Liver (tissue), 9 donors: Measurements from ENCODE around the gene ARHGAP23. TPM values are rescaled to one million over a fixed set of nuclear protein-coding genes. Genes with fewer than 3 reads are reported as not detected.

ENCODE experiments used
- DNase-seq: peaks from one replicate; pipeline ENCODE4 v3.0.0-alpha.2; 2017; ENCODE audit warnings: low spot score
- H3K27ac ChIP-seq, 2 donors: one replicate each; pipeline ENCODE4 v1.7.0; 2013; ENCODE audit warnings: inconsistent platforms in 2 of 2, low read length in 2 of 2, control low read depth in 1 of 2, low read depth in 1 of 2, mild to moderate bottlenecking in 1 of 2
- H3K27me3 ChIP-seq, 4 donors: one replicate each; pipeline versions ENCODE4 v1.6.1 to v1.7.0; 2013; ENCODE audit warnings: low read length in 3 of 4, inconsistent platforms in 1 of 4, mild to moderate bottlenecking in 1 of 4, moderate library complexity in 1 of 4; ENCODE audit not compliant: control insufficient read depth in 4 of 4, insufficient read depth in 4 of 4
- H3K36me3 ChIP-seq, 4 donors: one replicate each; pipeline versions ENCODE4 v1.6.1 to v1.7.0; 2013; ENCODE audit warnings: low read length in 3 of 4, mild to moderate bottlenecking in 3 of 4, low read depth in 1 of 4, moderate library complexity in 1 of 4; ENCODE audit not compliant: control insufficient read depth in 4 of 4, insufficient read depth in 3 of 4
- H3K4me1 ChIP-seq, 4 donors: one replicate each; pipeline versions ENCODE4 v1.6.1 to v1.7.0; 2013; ENCODE audit warnings: low read length in 3 of 4, mild to moderate bottlenecking in 3 of 4, moderate library complexity in 1 of 4; ENCODE audit not compliant: control insufficient read depth in 4 of 4, insufficient read depth in 4 of 4
- H3K4me3 ChIP-seq, 3 donors: one replicate each; pipeline versions ENCODE4 v1.6.1 to v1.7.0; 2013; ENCODE audit warnings: low read length in 3 of 3, control low read depth in 1 of 3, low read depth in 1 of 3, mild to moderate bottlenecking in 1 of 3
- H3K9ac ChIP-seq, 2 donors: one replicate each; pipeline ENCODE4 v1.7.0; 2013; ENCODE audit warnings: low read length in 2 of 2, mild to moderate bottlenecking in 2 of 2, moderate library complexity in 2 of 2, control low read depth in 1 of 2, low read depth in 1 of 2
- H3K9me3 ChIP-seq, 4 donors: one replicate each; pipeline versions ENCODE4 v1.6.1 to v1.7.0; 2013; ENCODE audit warnings: low read length in 3 of 4; ENCODE audit not compliant: control insufficient read depth in 4 of 4
- CTCF ChIP-seq: fragments of 150-350 bp; IDR thresholded peaks from 2 replicates; pipeline ENCODE4 v1.5.1; 2017; ENCODE audit warnings: improper control_type of control experiment, low read depth, low read length; ENCODE audit not compliant: missing input control
- FOXA1 ChIP-seq: IDR thresholded peaks from 2 replicates; pipeline ENCODE4 v1.6.1; 2016; ENCODE audit warnings: antibody characterized with exemption
- FOXA2 ChIP-seq: IDR thresholded peaks from 2 replicates; pipeline ENCODE4 v1.6.1; 2016; ENCODE audit warnings: antibody characterized with exemption
- GABPA ChIP-seq, 2 donors: IDR thresholded peaks in 1 of 2; conservative IDR thresholded peaks in 1 of 2; 2 replicates each; pipeline ENCODE4 v1.6.1; 2016; ENCODE audit warnings: antibody characterized with exemption in 2 of 2, mild to moderate bottlenecking in 1 of 2, moderate library complexity in 1 of 2
- HNF4G ChIP-seq: IDR thresholded peaks from 2 replicates; pipeline ENCODE4 v1.6.1; 2016; ENCODE audit warnings: antibody characterized with exemption
- JUND ChIP-seq, 2 donors: IDR thresholded peaks; 2 replicates each; pipeline ENCODE4 v1.6.1; 2016; ENCODE audit warnings: antibody characterized with exemption in 2 of 2
- MAX ChIP-seq: IDR thresholded peaks from 2 replicates; pipeline ENCODE4 v1.6.1; 2016; ENCODE audit warnings: antibody characterized with exemption
- NR2F2 ChIP-seq: IDR thresholded peaks from 2 replicates; pipeline ENCODE4 v1.6.1; 2016; ENCODE audit warnings: antibody characterized with exemption
- RAD21 ChIP-seq, 2 donors: IDR thresholded peaks; 2 replicates each; pipeline ENCODE4 v1.6.1; 2016; ENCODE audit warnings: antibody characterized with exemption in 2 of 2, mild to moderate bottlenecking in 2 of 2
- SP1 ChIP-seq: IDR thresholded peaks from 2 replicates; pipeline ENCODE4 v1.6.1; 2018; ENCODE audit warnings: antibody characterized with exemption, mild to moderate bottlenecking
- TAF1 ChIP-seq: conservative IDR thresholded peaks from 2 replicates; pipeline ENCODE4 v1.6.1; 2016; ENCODE audit warnings: antibody characterized with exemption, mild to moderate bottlenecking
- YY1 ChIP-seq: IDR thresholded peaks from 2 replicates; pipeline ENCODE4 v1.6.1; 2016; ENCODE audit warnings: antibody characterized with exemption, mild to moderate bottlenecking
- ZBTB33 ChIP-seq: IDR thresholded peaks from 2 replicates; pipeline ENCODE4 v1.6.1; 2016; ENCODE audit warnings: antibody characterized with exemption
- WGBS: extraction: QIAGEN DNeasy Blood & Tissue Kit; methylation state at CpG from one replicate; pipeline ENCODE4 v1.1.7; 2013; 5-methylcytosine and 5-hydroxymethylcytosine counted together
- polyA plus RNA-seq, 2 donors: library from polyadenylated mRNA; stranded (reverse) in 1 of 2; unstranded in 1 of 2; fragments of 200-250 nt in 1 of 2; fragments of >200 nt in 1 of 2; fragmentation: Nextera tagmentation in 1 of 2; extraction: Ambion mirVana in 1 of 2; gene quantifications; one replicate each; pipeline versions ENCODE4 v1.2.1 to v1.2.3, GENCODE V29; 2013 to 2015
- total RNA-seq, 2 donors: library from RNA; depleted of rRNA; stranded (reverse); fragments of >200 nt; gene quantifications; one replicate each; pipeline ENCODE4 v1.2.3, GENCODE V29; 2014
- donor health status: healthy.
- donor health status: healthy.
- donor health status: healthy.
- donor health status: healthy.
- donor health status: healthy.

ARHGAP23 gene
- total and polyA plus RNA-seq, 4 donors, result 0.28 to 31.8 (median 4.6) TPM

GRCh38 chr17:38402897-38403296 is 25.4 kb upstream of the ARHGAP23 start (continued):
- no peak for TF ChIP-seq RAD21 (IDR thresholded peaks at IDR 0.05)
- TF ChIP-seq MAX, result no peak

DNA sequence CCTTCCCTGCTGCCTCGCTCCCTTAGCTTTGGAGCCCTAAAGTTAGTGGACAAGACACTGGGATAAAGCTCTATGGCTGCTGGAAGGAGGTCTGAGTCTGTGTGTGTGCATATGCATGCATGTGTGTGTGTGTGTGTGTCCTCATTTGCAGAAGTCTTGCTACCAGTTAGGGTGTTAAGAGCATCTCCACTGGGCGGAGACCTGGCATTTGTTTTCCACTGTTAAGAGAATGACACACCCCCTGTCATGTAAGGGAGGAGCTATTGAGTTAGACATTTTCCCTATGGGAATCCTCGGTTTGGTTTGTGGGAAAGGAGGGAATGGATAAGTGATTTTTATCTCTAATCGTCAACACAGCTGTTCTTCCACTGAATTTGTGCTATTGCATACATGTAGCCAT is 24.8 kb upstream of the ARHGAP23 start:
- WGBS, result 76% methylated on average over 4 of the region's 4 CpGs
- DNase-seq, result no peak
- H3K4me3 ChIP-seq, result no peak overlapping the region

GRCh38 chr17:38404174-38404943 is 23.9 kb upstream of the ARHGAP23 start:
- H3K4me3 ChIP-seq, result no peak overlapping the region
- H3K27ac ChIP-seq, result no peak overlapping the region
- no peaks in the 10 kb centered on the region for H3K27me3 ChIP-seq
- DNase-seq, result no peak
- H3K9ac ChIP-seq, result no peak overlapping the region
- H3K9me3 ChIP-seq, result no peaks in the 10 kb centered on the region
- H3K36me3 ChIP-seq, result peaks cover 2 to 31% (median 11%) of the 10 kb centered on the region in 4 donors
- WGBS, result 87% methylated on average over 16 of the region's 16 CpGs
- no peaks in the 10 kb centered on the region for H3K4me1 ChIP-seq
- TF ChIP-seq MAX, result no peak
- no peak for TF ChIP-seq SP1
- TF ChIP-seq YY1, result no peak
- TF ChIP-seq FOXA2, result no peak
- TF ChIP-seq HNF4G, result no peak
- TF ChIP-seq FOXA1, result no peak
- no peak for TF ChIP-seq NR2F2
- no peak for TF ChIP-seq ZBTB33
- TF ChIP-seq GABPA (IDR thresholded peaks at IDR 0.05 in 1 of 2, conservative IDR thresholded peaks at IDR 0.05 in 1 of 2), result no peak
- TF ChIP-seq TAF1, result no peak
- TF ChIP-seq RAD21 (IDR thresholded peaks at IDR 0.05), result no peak
- no peak for TF ChIP-seq JUND (IDR thresholded peaks at IDR 0.05)
- no peak for TF ChIP-seq CTCF

More for the DNA sequence above, 24.8 kb upstream of the ARHGAP23 start:
- Histone ChIP-seq H3K27me3 (no peaks in the 10 kb centered on the region), H3K9ac (no peak overlapping the region), H3K36me3 (peaks cover 2 to 36% (median 14%) of the 10 kb centered on the region in 4 donors), H3K4me1 (no peaks in the 10 kb centered on the region), H3K27ac (no peak overlapping the region), H3K9me3 (no peaks in the 10 kb centered on the region)
- no peak for TF ChIP-seq GABPA (IDR thresholded peaks at IDR 0.05 in 1 of 2, conservative IDR thresholded peaks at IDR 0.05 in 1 of 2)
